Measurements from ENCODE around the gene CEP170.
"Not testable (repeated sequence)": the region's sequence is repeated elsewhere in the genome, so short reads cannot be mapped to it uniquely, and the experiment has no call there.

CEP170 gene

GRCh38 chr1:243230914-243231313, 24.2 kb downstream of the CEP170 start:
- peak; percentile 36 for DNase-seq

- DNase-seq: no peak
Measured at GRCh38 chr1:243229526-243229925, 25.6 kb downstream of the CEP170 start.

- DNase-seq: no peak
Measured at GRCh38 chr1:243227622-243228021, 27.5 kb downstream of the CEP170 start.

GRCh38 chr1:243218059-243218458, 37.0 kb downstream of the CEP170 start:
- no peak for DNase-seq

GRCh38 chr1:243217349-243217748, 37.7 kb downstream of the CEP170 start:
- no peak for DNase-seq

GRCh38 chr1:243216741-243217140, 38.3 kb downstream of the CEP170 start:
- no peak for DNase-seq

GRCh38 chr1:243215276-243215875, 39.7 kb downstream of the CEP170 start:
- DNase-seq: not testable (repeated sequence)

- no peak for DNase-seq
Measured at GRCh38 chr1:243213045-243213787, 41.9 kb downstream of the CEP170 start.

- DNase-seq: not testable (repeated sequence)
Measured at GRCh38 chr1:243211984-243212383, 43.1 kb downstream of the CEP170 start.

GRCh38 chr1:243205026-243205501, 50.0 kb downstream of the CEP170 start:
- DNase-seq: not testable (repeated sequence)

GRCh38 chr1:243204336-243204735, 50.7 kb downstream of the CEP170 start:
- DNase-seq: not testable (repeated sequence)

GRCh38 chr1:243203196-243203595, 51.9 kb downstream of the CEP170 start:
- not testable (repeated sequence) for DNase-seq

GRCh38 chr1:243201316-243201715, 53.8 kb downstream of the CEP170 start:
- DNase-seq: not testable (repeated sequence)

- not testable (repeated sequence) for DNase-seq
Measured at GRCh38 chr1:243197524-243197923, 57.6 kb downstream of the CEP170 start.

GRCh38 chr1:243193330-243193729, 61.8 kb downstream of the CEP170 start:
- DNase-seq: not testable (repeated sequence)

- DNase-seq: not testable (repeated sequence)
Measured at GRCh38 chr1:243186201-243186995, 68.7 kb downstream of the CEP170 start.

- not testable (repeated sequence) for DNase-seq
Measured at GRCh38 chr1:243184787-243185186, 70.3 kb downstream of the CEP170 start.

- DNase-seq: not testable (repeated sequence)
Measured at GRCh38 chr1:243183661-243184060, 71.4 kb downstream of the CEP170 start.

GRCh38 chr1:243183176-243183575, 71.9 kb downstream of the CEP170 start:
- DNase-seq: not testable (repeated sequence)

- no peak for DNase-seq
Measured at GRCh38 chr1:243179720-243180119, 75.4 kb downstream of the CEP170 start.

GRCh38 chr1:243177792-243178191, 77.3 kb downstream of the CEP170 start:
- not testable (repeated sequence) for DNase-seq

GRCh38 chr1:243173758-243174369, 81.2 kb downstream of the CEP170 start:
- DNase-seq: not testable (repeated sequence)

- DNase-seq: not testable (repeated sequence)
Measured at GRCh38 chr1:243164911-243165310, 90.2 kb downstream of the CEP170 start.

Measured in DMS153 (cell line).